LNCaP clone FGC (cell line): ENCODE measurements around the gene NRSN2.

ENCODE experiments used
- DNase-seq: peaks from one replicate; pipeline ENCODE4 v3.0.0-alpha.2; 2011; ENCODE audit warnings: low read depth
- H3K4me3 ChIP-seq: 2 replicates; pipeline ENCODE4 v1.5.1; 2011; ENCODE audit warnings: mild to moderate bottlenecking, low read depth, low read length, control low read depth
- CTCF ChIP-seq: IDR thresholded peaks from 2 replicates; pipeline ENCODE4 v1.5.1; 2012; ENCODE audit warnings: mild to moderate bottlenecking; ENCODE audit not compliant: control insufficient read depth, insufficient read depth; ENCODE audit errors: extremely low read depth

The NRSN2 gene

GRCh38 chr20:346640-347316, at the start of gene NRSN2:
TSS of gene NRSN2 (plus strand) at chr20:347111. CDS start at chr20:349644, 2,533 bp downstream.
- H3K4me3 ChIP-seq = peak within 1 kb of the TSS; percentile 76
- TF ChIP-seq CTCF = no peak
- DNase-seq = no peak

- no peak for TF ChIP-seq CTCF
- peak overlapping the region; percentile 70 for H3K4me3 ChIP-seq
- DNase-seq = peak; percentile 75
Observed at GRCh38 chr20:297925-298775, 48.8 kb upstream of the NRSN2 start.

- no peak for TF ChIP-seq CTCF
- peak overlapping the region; percentile 70 for H3K4me3 ChIP-seq
- no peak for DNase-seq
Observed at GRCh38 chr20:298776-299391, 48.0 kb upstream of the NRSN2 start.

- no peak for DNase-seq
- no peak for TF ChIP-seq CTCF
- peak overlapping the region; percentile 70 for H3K4me3 ChIP-seq
Observed at GRCh38 chr20:300345-300990, 46.4 kb upstream of the NRSN2 start.

GRCh38 chr20:301886-302848, 44.7 kb upstream of the NRSN2 start:
- no peak for TF ChIP-seq CTCF
- no peak for DNase-seq
- H3K4me3 ChIP-seq = no peak overlapping the region

GRCh38 chr20:305745-306144, 41.2 kb upstream of the NRSN2 start:
- no peak for TF ChIP-seq CTCF
- DNase-seq = no peak
- no peak overlapping the region for H3K4me3 ChIP-seq
